ENCODE results near the gene TRAF7. TPM values are rescaled to one million over a fixed set of nuclear protein-coding genes. Genes with fewer than 3 reads are reported as not detected.

The TRAF7 gene
- total RNA-seq, 2 donors from 2014 or later: 22.7 to 29.3 TPM

DNA sequence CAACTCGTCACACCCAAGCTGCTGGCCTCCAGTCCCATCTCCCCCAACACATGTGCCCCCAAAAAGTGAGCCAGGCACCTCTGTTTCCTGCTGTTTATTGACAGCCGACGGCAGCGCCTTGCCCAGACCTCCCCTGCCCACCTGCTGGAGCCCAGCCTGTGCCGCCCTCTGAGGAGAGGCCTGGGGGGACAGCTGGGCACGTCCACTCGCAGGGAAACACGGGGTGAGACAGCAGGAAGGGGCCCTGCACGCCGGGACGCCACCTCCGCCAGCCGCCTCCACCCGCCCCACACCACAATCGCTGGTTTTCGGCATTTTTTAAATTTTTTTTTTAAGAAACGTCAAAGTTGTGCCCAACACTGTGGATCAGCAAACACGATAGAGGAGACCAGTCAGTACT lies 21.5 kb downstream of the TRAF7 start:
- TF ChIP-seq, protein P1, sequence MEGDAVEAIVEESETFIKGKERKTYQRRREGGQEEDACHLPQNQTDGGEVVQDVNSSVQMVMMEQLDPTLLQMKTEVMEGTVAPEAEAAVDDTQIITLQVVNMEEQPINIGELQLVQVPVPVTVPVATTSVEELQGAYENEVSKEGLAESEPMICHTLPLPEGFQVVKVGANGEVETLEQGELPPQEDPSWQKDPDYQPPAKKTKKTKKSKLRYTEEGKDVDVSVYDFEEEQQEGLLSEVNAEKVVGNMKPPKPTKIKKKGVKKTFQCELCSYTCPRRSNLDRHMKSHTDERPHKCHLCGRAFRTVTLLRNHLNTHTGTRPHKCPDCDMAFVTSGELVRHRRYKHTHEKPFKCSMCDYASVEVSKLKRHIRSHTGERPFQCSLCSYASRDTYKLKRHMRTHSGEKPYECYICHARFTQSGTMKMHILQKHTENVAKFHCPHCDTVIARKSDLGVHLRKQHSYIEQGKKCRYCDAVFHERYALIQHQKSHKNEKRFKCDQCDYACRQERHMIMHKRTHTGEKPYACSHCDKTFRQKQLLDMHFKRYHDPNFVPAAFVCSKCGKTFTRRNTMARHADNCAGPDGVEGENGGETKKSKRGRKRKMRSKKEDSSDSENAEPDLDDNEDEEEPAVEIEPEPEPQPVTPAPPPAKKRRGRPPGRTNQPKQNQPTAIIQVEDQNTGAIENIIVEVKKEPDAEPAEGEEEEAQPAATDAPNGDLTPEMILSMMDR (IDR thresholded peaks at IDR 0.05): no peak
- TF ChIP-seq POLR2A (IDR thresholded peaks at IDR 0.05): no peak
- ATAC-seq (no peak), DNase-seq (no peak)

DNA sequence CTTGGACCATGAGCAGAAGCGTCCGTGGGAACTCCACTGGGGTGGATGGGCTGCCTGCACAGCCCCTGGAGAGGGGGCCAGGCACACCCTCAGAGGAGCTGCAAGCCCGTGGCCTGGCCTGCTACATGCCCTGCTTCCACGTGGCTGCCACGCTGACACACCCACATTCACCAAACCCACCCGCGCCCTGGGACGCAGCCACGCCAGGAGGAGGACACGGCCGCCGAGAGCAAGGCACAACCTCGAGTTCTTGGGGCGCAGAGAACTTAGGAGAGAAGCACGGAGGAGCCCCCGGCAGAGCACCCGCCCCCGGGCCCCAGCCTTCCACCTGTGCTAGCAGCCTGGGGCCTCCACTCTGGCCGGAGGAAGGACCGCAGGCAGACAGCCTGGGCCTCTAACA lies 22.0 kb downstream of the TRAF7 start:
- H3K9me3 ChIP-seq: no peaks in the 10 kb centered on the region
- 92 to 99% methylated on average over 17 to 19 of the region's 20 CpGs for WGBS, 2 donors
- ATAC-seq (no peak), DNase-seq (no peak)
- TF ChIP-seq, protein P1 (IDR thresholded peaks at IDR 0.05): no peak
- TF ChIP-seq POLR2A (IDR thresholded peaks at IDR 0.05): no peak
- H3K27ac ChIP-seq: no peak overlapping the region
- H3K36me3 ChIP-seq (replicated peaks in 1 of 2; ENCODE audit: insufficient read depth in 1 of 2, low read depth in 2 of 2): peaks cover 10 to 23% of the 10 kb centered on the region in 2 donors
- H3K4me3 ChIP-seq: no peak overlapping the region
- H3K27me3 ChIP-seq: no peaks in the 10 kb centered on the region
- H3K4me1 ChIP-seq: no peaks in the 10 kb centered on the region
- intact Hi-C loops (cut with DNase I): no loop called here

More for the DNA sequence above, 21.5 kb downstream of the TRAF7 start:
- intact Hi-C loops (cut with DNase I): no loop called here
- no peaks in the 10 kb centered on the region for H3K4me1 ChIP-seq
- no peak overlapping the region for H3K27ac ChIP-seq
- WGBS, 2 donors: 91 to 95% methylated on average over 16 of the region's 18 CpGs
- no peaks in the 10 kb centered on the region for H3K9me3 ChIP-seq
- H3K36me3 ChIP-seq (replicated peaks in 1 of 2; ENCODE audit: insufficient read depth in 1 of 2, low read depth in 2 of 2): peaks cover 10 to 23% of the 10 kb centered on the region in 2 donors
- H3K4me3 ChIP-seq: no peak overlapping the region
- no peaks in the 10 kb centered on the region for H3K27me3 ChIP-seq

DNA sequence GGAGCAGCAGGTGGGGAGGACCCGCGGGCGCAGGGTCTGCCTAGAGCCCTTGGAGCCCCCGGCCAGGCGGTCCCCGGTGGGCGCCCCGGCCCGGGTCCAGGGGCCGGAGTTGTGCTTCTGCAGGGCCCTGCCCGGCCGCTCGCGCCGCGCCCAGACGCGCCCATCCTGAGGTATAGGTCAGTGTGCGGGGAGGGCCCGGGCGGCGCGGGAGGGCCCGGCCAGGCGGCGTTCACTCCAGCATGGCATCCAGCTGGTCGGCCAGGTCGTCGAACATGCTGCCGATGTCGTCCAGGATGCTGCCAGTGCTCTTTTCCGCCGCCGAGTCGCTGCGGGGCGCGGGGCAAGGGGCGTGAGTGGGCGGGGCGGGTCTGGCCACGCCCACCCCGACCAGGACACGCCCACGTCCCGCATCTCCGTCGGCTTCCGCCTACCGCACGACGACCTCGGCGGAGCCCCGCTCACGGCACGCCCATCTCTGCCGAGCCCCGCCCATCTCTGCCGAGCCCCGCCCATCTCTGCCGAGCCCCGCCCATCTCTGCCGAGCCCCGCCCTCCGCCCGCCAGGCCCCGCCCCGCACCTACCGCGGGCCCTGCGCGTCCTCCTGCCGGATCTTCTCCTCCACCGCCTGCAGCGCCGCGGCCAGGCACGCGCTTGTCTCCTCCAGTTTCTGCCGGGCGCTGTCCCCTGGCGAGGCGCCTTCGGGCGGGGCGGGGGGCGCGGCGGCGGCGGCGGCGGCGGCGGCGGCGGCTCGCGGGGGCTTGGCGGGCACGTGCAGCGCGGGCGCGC lies 22.9 kb downstream of the TRAF7 start:
- TF ChIP-seq, protein P1 (IDR thresholded peaks at IDR 0.05): no peak
- no peak for TF ChIP-seq POLR2A (IDR thresholded peaks at IDR 0.05)

DNA sequence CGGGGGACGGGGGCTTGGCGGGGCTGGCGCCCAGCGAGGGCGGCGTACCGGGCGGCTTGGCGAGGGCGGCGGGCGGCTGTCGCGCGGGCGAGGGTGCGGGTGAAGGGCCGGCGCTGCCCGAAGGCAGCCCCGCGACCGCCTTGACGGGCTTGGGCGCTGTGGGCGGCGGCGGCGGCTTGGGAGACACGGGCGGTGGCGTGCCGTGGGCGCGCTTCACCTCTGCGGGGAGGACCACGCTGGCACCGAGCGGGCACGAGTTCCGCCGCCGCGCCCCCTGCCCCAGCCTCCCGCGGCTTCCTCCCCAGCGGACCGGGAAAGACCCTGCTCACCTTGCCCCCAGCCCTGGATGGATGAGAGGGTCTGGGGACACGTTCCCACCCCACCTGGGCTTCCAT lies 23.5 kb downstream of the TRAF7 start:
- WGBS, 2 donors: 56 to 81% methylated on average over 3 to 22 of the region's 50 CpGs
- no peaks in the 10 kb centered on the region for H3K4me1 ChIP-seq
- H3K36me3 ChIP-seq (replicated peaks in 1 of 2; ENCODE audit: insufficient read depth in 1 of 2, low read depth in 2 of 2): peaks cover 4 to 12% of the 10 kb centered on the region in 2 donors
- H3K4me3 ChIP-seq: no peak overlapping the region
- no peak for DNase-seq
- no peak for ATAC-seq
- H3K9me3 ChIP-seq: no peaks in the 10 kb centered on the region
- H3K27me3 ChIP-seq: no peaks in the 10 kb centered on the region
- TF ChIP-seq POLR2A (IDR thresholded peaks at IDR 0.05): no peak
- TF ChIP-seq, protein P1 (IDR thresholded peaks at IDR 0.05): no peak
- no peak overlapping the region for H3K27ac ChIP-seq
- intact Hi-C loops (cut with DNase I): no loop called here

More for the DNA sequence above, 22.9 kb downstream of the TRAF7 start:
- Histone ChIP-seq H3K9me3 (no peaks in the 10 kb centered on the region), H3K4me3 (no peak overlapping the region), H3K36me3 (replicated peaks in 1 of 2; ENCODE audit: insufficient read depth in 1 of 2, low read depth in 2 of 2) (peaks cover 10 to 18% of the 10 kb centered on the region in 2 donors), H3K27me3 (no peaks in the 10 kb centered on the region), H3K27ac (no peak overlapping the region), H3K4me1 (no peaks in the 10 kb centered on the region)
- ATAC-seq: no peak
- DNase-seq: no peak
- intact Hi-C loops (cut with DNase I): no loop called here
- 33 to 56% methylated on average over 28 to 62 of the region's 106 CpGs for WGBS, 2 donors

DNA sequence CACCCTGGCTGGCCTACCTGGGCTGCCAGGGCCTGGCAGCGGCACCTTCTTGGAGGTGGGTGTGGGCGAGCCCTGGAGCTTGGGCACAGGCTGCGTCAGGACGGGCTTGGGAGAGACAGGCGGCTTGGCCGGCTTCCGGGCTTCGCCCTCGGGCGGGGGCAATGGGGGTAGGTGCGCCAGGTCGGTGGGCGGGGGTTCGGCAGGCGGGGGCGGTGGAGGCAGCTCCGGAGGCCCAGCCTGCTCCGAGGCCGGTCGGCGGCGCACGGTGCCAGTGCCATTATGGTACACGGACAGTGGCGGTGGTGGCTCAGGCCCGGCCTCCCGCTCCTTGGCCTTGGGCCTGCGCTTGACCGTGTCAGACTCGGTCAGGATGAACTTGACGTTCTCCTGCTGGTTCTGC lies 24.0 kb downstream of the TRAF7 start:
- no peak for DNase-seq
- intact Hi-C loops (cut with DNase I): no loop called here
- no peak for ATAC-seq
- Histone ChIP-seq H3K4me3 (no peak overlapping the region), H3K9me3 (no peaks in the 10 kb centered on the region), H3K27me3 (no peaks in the 10 kb centered on the region), H3K4me1 (no peaks in the 10 kb centered on the region), H3K36me3 (replicated peaks in 1 of 2; ENCODE audit: insufficient read depth in 1 of 2, low read depth in 2 of 2) (peaks cover 3 to 12% of the 10 kb centered on the region in 2 donors), H3K27ac (no peak overlapping the region)
- TF ChIP-seq POLR2A (IDR thresholded peaks at IDR 0.05): no peak
- TF ChIP-seq, protein P1 (IDR thresholded peaks at IDR 0.05): no peak
- WGBS, 2 donors: 94 to 98% methylated on average over 10 to 18 of the region's 31 CpGs

Data from body of pancreas (tissue), 4 donors.